HG03108 (cell line): ENCODE results near the gene VPS37C.

Experiments used
- ATAC-seq: cut with Tn5 transposase; IDR thresholded peaks from one replicate; pipeline ENCODE4 v1.9.1; 2021; ENCODE audit warnings: moderate library complexity; ENCODE audit not compliant: unreplicated experiment

VPS37C gene

DNA sequence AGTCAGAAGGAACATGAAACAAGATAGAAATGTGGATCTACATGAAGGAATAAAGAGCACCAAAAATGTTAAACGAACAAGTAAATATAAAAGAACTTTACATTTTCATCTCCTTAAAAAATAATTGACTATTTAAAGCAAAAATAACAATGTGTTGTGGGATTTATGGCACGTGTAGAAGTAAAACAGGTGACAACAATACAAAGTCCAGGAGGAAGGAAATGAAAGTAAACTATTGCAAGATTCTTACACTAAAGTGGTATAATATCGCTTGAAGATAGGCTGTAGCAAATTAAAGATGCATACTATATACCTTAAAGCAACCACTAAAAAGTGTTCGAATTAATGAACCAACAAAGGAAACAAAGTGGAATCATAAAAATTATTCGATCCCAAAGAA is 5.5 kb downstream of the VPS37C start:
- ATAC-seq, result no peak

- ATAC-seq, result no peak
Observed at GRCh38 chr11:61155312-61155711, 5.9 kb downstream of the VPS37C start.

GRCh38 chr11:61154528-61154927 is 6.7 kb downstream of the VPS37C start:
- no peak for ATAC-seq

DNA sequence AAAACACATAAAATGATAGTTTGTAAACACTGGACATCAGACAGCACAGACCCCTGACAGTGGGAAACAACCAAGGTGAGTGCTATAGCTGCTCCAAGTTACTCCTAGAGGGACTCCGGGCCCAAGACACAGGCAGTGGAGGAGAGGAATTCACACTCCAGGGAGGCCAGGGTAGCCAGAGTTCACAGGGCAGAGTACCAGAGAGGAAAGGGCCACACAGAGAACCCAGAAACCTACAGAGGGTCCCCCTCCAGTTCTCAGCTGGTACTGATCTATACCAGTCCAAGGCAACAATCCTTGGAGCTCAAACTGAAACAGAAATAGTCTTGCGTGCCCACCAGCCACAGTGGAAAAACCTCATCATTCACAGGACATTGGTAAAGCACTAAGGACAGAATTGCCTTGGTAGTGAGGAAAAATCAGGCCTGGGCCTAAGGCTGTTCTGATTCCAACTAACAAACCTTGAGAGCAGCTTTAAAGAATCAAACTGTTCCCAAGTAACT is 7.6 kb downstream of the VPS37C start:
- ATAC-seq, result no peak

- ATAC-seq, result no peak
Observed at GRCh38 chr11:61152816-61153592, 8.2 kb downstream of the VPS37C start.

DNA sequence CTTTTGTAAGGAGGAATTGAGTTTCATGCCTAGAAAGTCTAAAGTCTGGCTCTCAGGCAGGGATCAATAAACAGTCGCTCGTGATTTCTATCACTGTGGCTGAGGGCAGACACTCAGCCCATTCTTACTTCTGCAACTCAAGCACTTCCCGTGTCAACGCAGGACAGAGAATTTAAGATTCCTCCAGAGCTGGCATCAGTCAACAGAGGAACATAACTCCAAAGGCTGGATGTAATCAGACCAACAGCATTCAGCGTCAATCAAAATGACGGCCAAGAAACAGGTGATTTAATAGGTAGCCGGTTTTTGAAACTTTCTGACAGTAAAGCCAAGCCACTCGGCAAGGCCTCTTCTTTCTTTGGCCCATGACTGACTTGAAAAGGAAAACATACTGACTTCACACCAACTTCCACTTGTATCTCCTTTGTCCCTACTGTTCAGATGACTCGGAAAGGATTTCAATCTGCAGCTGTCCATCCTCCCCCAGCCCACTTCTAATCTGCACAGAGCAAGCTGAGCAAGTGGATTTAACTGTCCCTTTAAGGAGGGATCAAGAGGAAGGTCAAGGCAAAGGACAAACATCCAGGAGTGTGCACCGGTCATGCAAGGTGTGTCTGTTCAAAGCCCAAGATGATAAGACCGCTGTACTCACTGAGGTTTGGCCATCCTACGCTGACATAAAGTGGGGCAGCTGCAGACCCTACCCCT is 9.5 kb downstream of the VPS37C start:
- no peak for ATAC-seq

DNA sequence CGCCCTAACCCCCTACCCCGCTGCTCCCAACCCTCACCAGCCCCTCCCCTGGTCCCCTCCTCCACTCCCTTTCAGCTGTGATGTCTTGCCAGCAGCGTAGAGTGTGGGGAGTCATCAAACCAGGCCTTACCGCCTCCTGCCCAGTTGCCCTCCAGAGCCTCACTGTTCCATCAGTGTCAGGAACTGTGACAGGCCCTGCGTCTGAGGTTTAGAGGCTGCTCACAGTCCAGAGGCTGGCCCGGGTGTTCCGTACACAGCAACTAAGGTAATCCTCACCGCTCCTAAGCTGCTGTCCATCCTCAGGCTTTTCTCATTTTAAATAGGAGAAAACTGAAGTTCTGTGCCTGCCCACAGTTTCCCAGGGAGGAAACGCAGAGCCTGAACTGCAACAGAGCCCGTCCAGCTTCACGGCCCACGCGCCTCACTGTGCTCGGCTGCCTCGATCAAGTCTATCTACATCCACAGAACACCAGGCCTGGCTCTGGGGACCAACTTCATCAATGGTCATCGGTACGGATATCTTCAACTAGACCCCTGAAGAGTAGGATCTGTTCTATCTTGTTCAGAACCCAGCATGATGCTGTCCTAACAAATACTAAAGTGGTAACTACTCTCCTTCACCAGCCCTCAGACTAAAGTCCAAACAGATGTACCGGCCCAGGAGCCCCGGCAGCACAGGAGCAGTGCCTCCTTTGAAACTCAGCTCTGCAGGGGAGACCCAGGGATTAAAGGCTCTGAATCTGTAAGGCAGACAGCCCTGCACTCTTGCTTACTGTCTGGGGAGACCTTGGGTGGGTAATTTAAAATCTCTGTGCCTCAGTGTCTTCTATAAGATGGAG is 10.3 kb downstream of the VPS37C start:
- no peak for ATAC-seq

- no peak for ATAC-seq
Observed at GRCh38 chr11:61149624-61150615, 11.3 kb downstream of the VPS37C start.

- no peak for ATAC-seq
Observed at GRCh38 chr11:61147791-61148620, 13.2 kb downstream of the VPS37C start.

- ATAC-seq, result no peak
Observed at GRCh38 chr11:61147271-61147670, 14.0 kb downstream of the VPS37C start.

GRCh38 chr11:61146416-61146815 is 14.8 kb downstream of the VPS37C start:
- ATAC-seq, result no peak

DNA sequence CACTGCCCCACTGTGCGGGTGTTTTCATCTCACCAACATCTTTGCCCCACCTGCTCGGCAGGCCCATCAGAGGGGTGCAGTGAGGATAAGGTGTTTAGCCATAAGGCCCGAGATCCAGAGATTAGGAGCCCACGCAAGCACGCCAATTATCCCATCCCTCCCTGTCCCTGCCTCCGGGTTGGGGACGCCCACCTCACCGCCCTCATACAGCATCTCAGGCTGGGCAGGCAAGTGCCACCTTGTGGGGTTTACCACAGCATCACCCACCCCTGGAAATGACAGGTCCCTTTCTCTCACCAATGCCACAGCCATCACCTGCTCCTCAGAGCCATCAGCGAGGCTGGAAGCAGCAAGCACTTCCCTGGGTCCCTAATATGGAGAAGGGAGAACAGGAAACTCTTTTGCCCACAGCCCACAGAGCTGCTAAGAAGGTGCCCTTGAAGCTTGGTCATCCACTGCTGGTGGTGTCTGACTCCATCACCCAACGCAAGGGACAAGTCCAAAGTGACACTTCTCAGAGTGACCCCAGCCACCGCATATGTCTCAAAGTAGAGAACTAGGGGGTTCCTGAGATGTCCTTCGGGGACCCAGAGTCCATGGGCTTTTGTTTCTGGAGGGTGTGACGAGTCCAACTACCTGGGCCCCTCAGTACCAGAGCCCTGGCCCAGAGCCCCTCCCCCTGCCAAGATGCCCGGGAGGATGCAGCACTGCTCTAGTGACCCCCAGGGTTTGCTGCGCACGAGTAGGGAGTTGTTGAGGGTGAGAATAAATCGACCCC is 15.8 kb downstream of the VPS37C start:
- no peak for ATAC-seq

DNA sequence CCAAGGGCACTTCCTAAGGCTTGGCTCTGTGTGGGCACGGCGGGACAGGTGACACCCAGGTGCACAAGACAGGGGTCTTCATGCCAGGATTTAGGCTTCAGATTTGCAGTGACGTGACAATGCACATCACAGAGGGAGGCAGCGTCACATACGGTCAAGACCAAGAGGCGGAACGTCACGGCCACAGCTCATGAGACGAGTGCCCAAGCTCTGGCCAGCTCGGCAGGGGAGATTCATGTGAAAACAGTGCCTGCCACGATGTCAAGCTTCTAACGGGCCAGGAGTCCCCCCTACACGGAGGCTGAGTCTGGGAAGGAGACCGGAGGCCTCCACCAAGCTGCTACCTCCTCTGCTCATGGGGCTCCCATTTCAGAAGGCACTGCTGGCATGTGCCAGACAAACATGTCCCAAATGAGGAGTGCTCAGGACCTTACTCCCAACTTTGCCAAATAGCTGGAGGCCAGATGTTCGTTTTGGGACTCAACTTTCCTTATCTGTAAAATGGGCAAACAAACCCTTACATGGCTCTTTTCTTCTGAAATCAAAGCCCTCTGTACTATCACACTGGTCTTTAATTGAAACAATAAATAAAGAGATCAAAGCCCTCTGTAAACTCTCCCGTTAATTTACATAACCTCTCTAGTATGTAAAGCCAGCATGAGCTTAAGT is 16.6 kb downstream of the VPS37C start:
- no peak for ATAC-seq

GRCh38 chr11:61142424-61142823 is 18.8 kb downstream of the VPS37C start:
- ATAC-seq, result no peak

GRCh38 chr11:61141601-61142028 is 19.6 kb downstream of the VPS37C start:
- ATAC-seq, result no peak

GRCh38 chr11:61140416-61140815 is 20.8 kb downstream of the VPS37C start:
- no peak for ATAC-seq

- no peak for ATAC-seq
Observed at GRCh38 chr11:61139387-61139786, 21.8 kb downstream of the VPS37C start.

DNA sequence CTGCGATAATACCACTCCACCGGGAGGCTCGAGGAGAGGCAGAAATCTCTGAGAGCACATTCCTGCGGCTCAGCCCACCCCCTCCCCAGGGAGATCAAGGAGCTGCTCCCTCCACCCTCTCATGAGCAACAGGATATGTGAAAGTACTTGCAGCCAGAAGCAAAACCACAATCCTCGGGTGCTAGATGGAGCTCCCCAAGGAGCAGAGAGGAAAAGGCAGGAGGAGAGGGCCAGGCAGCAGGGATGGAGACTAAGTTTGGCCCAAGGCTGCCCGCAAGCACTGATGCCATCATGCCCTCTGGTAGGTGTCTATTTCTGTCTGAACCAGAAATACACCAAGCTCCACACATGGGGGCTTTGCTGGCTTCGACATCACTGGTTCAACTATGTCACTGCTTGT is 22.3 kb downstream of the VPS37C start:
- ATAC-seq, result no peak
